GM12865 (cell line): ENCODE measurements around the gene FILIP1L.

ENCODE experiments used
- DNase-seq: peaks from one replicate; pipeline ENCODE4 v3.0.0; 2010; ENCODE audit warnings: low read depth
- H3K4me3 ChIP-seq: 2 replicates; pipeline ENCODE4 v1.5.1; 2011; ENCODE audit warnings: mild to moderate bottlenecking, low read depth, low read length, control low read depth
- TF ChIP-seq, protein P1 (sequence below): IDR thresholded peaks from 2 replicates; pipeline ENCODE4 v1.5.1; 2011; ENCODE audit warnings: low read length, control low read depth, low read depth, inconsistent platforms; ENCODE audit not compliant: insufficient read depth; ENCODE audit errors: missing control alignments

The FILIP1L gene

DNA sequence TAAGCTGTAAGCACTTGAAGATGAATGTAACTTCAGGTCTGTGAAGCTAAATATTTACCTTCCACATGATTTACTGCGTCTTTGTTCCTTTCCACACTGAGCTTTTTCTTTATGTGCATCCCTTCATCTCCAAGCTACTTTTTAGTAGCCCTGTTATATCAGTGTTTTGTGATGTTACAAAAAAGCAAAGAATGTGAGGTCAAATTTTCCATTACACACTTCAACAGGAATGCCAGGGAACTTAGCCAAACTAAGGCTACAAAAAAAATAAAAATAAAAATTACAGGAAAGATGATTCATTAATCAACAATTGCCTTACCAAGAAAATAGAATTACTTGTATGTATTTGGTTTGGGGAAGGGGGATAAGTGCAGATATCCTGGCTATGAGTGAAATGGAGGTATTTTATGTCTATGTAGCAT is 73.0 kb downstream of the FILIP1L start:
- TF ChIP-seq, protein P1, sequence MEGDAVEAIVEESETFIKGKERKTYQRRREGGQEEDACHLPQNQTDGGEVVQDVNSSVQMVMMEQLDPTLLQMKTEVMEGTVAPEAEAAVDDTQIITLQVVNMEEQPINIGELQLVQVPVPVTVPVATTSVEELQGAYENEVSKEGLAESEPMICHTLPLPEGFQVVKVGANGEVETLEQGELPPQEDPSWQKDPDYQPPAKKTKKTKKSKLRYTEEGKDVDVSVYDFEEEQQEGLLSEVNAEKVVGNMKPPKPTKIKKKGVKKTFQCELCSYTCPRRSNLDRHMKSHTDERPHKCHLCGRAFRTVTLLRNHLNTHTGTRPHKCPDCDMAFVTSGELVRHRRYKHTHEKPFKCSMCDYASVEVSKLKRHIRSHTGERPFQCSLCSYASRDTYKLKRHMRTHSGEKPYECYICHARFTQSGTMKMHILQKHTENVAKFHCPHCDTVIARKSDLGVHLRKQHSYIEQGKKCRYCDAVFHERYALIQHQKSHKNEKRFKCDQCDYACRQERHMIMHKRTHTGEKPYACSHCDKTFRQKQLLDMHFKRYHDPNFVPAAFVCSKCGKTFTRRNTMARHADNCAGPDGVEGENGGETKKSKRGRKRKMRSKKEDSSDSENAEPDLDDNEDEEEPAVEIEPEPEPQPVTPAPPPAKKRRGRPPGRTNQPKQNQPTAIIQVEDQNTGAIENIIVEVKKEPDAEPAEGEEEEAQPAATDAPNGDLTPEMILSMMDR: no peak
- no peak for DNase-seq
- H3K4me3 ChIP-seq: no peak overlapping the region

GRCh38 chr3:100040451-100041225 is 73.7 kb downstream of the FILIP1L start:
- TF ChIP-seq, protein P1: no peak

DNA sequence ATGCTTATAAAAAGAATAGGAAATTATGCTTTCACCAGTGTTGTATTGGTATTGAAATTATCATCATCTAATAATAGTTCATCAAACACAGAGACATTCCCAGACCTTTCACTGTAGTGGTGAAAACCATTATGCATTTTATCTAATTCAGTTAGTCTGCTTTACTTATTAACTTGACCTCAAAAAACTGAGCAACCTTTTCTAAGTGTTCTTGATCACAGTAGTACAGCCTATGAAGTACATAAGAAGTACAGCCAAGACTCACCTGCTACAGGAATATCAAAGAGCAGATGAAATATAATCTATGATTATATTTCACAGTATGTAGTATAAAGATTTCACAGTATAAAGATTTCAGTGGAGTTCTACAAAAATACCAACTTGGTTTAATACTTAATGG is 75.2 kb downstream of the FILIP1L start:
- no peak for DNase-seq
- H3K4me3 ChIP-seq: no peak overlapping the region
- TF ChIP-seq, protein P1: no peak

More at GRCh38 chr3:100040451-100041225, 73.7 kb downstream of the FILIP1L start:
- DNase-seq: no peak
- no peak overlapping the region for H3K4me3 ChIP-seq

- TF ChIP-seq, protein P1: no peak
- no peak for DNase-seq
- H3K4me3 ChIP-seq: no peak overlapping the region
These were observed 80.3 kb downstream of the FILIP1L start for GRCh38 chr3:100033903-100034471.

DNA sequence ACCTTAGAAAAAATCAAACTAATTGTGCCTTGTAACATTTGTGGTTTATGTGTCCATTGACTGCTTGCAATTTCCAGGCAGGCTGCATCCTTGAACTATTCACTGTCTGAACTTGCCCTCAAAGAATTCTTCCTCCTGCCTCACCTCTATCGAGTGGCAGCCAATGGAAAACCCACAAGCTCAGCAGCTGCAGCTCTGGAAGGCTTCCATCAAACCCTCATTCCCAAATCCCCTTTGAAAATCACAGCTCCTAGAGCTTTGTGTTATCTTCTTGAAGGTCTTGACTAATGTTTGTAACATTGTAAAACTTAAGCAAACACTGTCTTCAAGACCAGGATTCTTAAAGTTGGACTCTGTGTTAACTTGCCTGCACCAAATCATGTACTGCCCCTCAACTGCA is 81.1 kb downstream of the FILIP1L start:
- H3K4me3 ChIP-seq: no peak overlapping the region
- DNase-seq: no peak
- TF ChIP-seq, protein P1: no peak

GRCh38 chr3:100032243-100032642 is 82.1 kb downstream of the FILIP1L start:
- TF ChIP-seq, protein P1: no peak
- no peak overlapping the region for H3K4me3 ChIP-seq
- peak; percentile 11 for DNase-seq
